Measurements from ENCODE around the gene ADAMTS10. TPM values are rescaled to one million over a fixed set of nuclear protein-coding genes. Genes with fewer than 3 reads are reported as not detected.
"Not testable (repeated sequence)": the region's sequence is repeated elsewhere in the genome, so short reads cannot be mapped to it uniquely, and the experiment has no call there.

Gene ADAMTS10
- total RNA-seq (2014; rRNA removed; shearing (Covaris generic); ENCODE audit: low replicate concordance), result 4.7 and 17.0 TPM in 2 replicates

DNA sequence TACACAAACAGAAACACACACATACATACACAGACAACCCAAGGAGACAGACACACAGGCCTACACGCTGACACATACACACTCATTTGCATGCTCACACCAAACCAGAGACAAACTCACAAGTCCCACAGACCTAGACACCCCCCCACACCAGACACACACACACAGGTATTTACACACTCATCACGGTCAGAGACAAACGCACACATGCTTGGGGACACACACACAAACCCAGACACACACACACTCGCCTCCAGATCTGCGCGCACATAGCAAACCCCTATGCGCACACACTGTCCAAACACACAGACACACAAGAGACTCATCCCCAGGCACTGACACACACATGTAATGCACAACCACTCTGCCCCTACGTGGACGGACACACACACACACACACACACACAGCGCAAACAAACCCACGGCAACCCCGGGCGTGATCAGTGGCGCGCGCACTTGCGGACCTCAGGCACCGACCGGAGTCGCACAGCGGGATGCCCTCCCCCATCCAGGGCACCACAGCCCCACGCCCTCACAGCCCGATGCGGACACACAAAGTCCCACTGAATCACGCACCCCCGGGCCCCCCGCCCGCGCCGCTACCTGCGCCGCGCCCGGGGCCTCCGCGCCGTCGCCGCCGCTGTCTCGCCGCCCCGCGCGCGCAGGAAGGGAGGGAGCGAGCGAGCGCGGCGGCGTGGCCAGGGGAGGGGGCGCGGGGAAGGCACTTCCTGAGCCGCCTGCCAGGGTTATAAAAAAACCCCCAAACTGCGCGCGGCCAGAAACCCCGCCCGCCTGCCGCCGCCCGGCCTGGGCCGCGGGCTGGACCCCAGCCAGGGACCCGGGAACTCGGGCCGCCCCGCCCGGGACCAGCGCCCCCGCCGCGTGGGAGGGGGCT lies at the start of gene ADAMTS10:
TSS of gene ADAMTS10 (minus strand) at position 675 of the 895 bp plus-strand sequence. CDS start 5,005 bp downstream, outside the sequence.
- H3K9me3 ChIP-seq, result no peaks in the 10 kb centered on the region
- DNase-seq, result peak; percentile 86
- H3K4me3 ChIP-seq, result peak within 1 kb of the TSS; percentile 65
- H3K27me3 ChIP-seq, result no peaks in the 10 kb centered on the region
- peaks cover 13% of the 10 kb centered on the region; the same call in 1 of the 2 replicates for H3K36me3 ChIP-seq

- no peak overlapping the region for H3K4me3 ChIP-seq
- no peaks in the 10 kb centered on the region for H3K9me3 ChIP-seq
- DNase-seq, result no peak
- H3K27me3 ChIP-seq, result peaks cover 29% of the 10 kb centered on the region
- H3K36me3 ChIP-seq, result no peaks in the 10 kb centered on the region
Measured at GRCh38 chr19:8659905-8660304, 49.4 kb upstream of the ADAMTS10 start.

DNA sequence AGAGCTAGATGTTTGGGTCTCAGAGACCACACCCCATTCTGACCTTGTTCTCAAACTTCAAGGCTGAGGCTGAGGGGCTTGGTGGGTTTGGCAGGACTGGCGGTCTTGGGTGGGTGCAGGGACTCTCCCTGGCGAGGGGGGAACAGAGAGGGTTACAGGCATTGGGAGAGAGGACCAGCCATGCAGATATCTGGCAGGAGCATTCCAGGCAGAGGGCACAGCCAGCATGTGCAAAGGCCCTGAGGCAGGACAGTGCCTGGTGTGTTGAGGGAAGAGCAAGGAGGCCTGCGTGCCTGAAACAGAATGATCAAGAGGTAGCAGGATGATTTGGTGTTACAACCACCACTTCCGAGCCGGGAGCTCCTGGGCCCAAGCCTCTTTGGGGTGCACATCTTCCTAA lies 47.4 kb upstream of the ADAMTS10 start:
- H3K36me3 ChIP-seq, result no peaks in the 10 kb centered on the region
- no peak for DNase-seq
- H3K27me3 ChIP-seq, result peaks cover 19% of the 10 kb centered on the region
- no peaks in the 10 kb centered on the region for H3K9me3 ChIP-seq
- no peak overlapping the region for H3K4me3 ChIP-seq

DNA sequence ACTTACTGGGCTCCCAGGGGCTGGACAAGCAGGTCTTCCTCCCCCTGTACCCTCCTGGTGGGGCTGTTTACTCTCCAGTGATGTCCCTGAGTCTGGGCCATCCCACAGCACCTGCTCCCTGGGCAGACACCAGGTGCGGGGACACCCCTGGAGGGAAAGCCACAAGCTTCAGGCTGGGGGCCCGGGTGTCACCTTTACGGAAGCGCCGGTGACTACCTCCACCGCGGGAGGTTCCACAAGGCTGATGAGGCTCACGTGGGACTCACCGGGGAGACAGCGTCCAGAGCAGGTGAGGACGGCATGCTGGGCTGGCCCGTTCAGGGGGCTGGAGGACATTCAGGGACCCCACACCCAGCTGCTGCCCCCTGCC lies 44.8 kb upstream of the ADAMTS10 start:
- H3K4me3 ChIP-seq, result no peak overlapping the region
- peaks cover 19% of the 10 kb centered on the region for H3K27me3 ChIP-seq
- H3K36me3 ChIP-seq, result no peaks in the 10 kb centered on the region
- H3K9me3 ChIP-seq, result no peaks in the 10 kb centered on the region
- DNase-seq, result no peak

DNA sequence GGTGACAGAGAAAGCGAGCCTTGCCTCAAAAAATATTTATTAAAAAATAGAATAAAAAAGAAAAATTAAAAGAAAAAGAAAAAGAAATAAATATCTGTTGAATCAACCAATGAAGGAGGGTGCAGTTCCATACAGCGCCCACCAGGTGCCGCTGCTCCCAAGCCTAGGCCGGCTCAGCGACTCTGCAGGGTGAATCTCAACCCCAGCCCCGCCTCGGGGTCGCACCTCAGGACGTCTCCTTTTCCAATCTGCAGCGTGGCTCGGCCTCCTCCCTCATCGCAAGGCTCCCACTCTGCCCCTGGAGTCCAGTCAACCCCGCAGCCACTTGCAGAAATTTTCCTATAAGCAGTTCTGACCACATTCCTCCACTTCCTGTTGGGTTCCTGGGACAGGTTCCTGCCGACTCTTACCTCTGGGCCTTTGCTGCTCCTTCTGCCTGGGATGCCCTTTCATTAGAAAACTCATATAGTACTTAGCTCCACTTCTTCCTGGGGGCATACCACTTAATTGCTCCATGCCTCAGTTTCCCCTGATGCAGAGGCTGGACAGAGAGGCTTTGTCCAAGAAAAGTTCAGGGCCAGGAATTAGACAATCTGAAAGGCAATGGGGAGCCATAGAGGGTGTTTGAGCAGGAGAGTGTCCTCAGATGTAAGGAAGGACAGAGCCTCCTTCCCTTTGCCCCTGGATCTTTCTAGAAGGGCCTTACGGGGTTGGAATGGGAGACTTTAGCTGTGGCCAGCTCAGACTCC lies 44.2 kb upstream of the ADAMTS10 start:
- Histone ChIP-seq H3K9me3 (no peaks in the 10 kb centered on the region), H3K4me3 (no peak overlapping the region), H3K36me3 (no peaks in the 10 kb centered on the region), H3K27me3 (peaks cover 19% of the 10 kb centered on the region)
- DNase-seq, result peak; percentile 58

DNA sequence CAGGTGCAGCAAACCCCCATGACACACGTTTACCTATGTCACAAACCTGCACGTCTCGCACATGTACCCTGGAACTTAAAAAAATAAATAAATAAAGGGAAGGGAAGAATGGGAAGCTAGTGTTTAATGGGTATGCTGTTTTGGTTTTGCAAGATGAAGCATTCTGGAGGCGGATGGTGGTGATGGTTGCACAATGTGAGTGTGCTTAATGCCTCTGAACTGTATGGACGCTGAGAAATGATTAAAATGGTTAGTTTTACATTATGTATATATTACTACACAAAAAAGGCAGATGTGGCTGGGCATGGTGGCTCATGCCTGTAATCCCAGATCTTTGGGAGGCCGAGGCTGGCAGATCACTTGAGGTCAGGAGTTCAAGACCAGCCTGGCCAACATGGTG lies 37.7 kb upstream of the ADAMTS10 start:
- Histone ChIP-seq H3K4me3 (no peak overlapping the region), H3K27me3 (peaks cover 2% of the 10 kb centered on the region; the same call in 1 of the 2 replicates), H3K36me3 (no peaks in the 10 kb centered on the region), H3K9me3 (no peaks in the 10 kb centered on the region)
- DNase-seq, result no peak

DNA sequence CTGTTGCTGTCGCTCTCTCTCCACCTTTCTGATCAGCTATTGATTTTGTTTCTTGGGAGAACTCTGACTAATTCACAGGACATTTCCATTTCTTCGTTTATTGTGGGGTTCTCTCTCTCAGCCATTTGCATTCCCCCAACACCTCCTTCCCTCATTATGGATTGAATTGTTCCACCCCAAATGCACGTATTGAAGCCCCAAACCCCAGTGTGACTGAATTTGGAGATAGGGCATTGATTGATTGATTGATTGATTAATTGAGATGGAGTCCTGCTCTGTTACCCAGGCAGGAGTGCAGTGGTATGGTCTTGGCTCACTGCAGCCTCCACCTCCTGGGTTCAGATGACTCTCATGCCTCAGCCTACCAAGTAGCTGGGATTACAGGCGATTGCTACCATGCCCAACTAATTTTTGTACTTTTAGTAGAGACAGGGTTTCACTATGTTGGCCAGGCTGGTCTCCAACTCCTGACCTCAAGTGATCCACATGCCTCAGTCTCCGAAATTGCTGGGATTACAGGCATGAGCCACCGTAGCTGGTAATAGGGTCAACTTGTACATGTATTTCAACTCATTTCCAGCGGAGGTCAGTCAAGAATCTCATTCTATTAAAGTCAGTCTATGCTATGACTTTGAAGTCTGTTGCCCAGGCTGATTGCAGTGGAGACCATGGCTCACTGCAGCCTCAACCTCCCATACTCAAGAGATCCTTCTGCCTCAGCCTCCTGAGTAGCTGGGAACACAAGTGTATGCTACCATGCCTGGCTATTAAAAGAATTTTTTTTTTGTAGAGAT lies 33.5 kb upstream of the ADAMTS10 start:
- no peaks in the 10 kb centered on the region for H3K36me3 ChIP-seq

GRCh38 chr19:8642561-8642960 lies 32.0 kb upstream of the ADAMTS10 start:
- no peak for DNase-seq
- no peaks in the 10 kb centered on the region for H3K36me3 ChIP-seq
- H3K9me3 ChIP-seq, result no peaks in the 10 kb centered on the region; the same call in 1 of the 2 replicates
- H3K27me3 ChIP-seq, result no peaks in the 10 kb centered on the region; the same call in 1 of the 2 replicates
- no peak overlapping the region for H3K4me3 ChIP-seq

More for the DNA sequence above, 33.5 kb upstream of the ADAMTS10 start:
- Histone ChIP-seq H3K27me3 (peaks cover under 1% of the 10 kb centered on the region; the same call in 1 of the 2 replicates), H3K9me3 (no peaks in the 10 kb centered on the region; the same call in 1 of the 2 replicates), H3K4me3 (no peak overlapping the region)
- no peak for DNase-seq

- no peaks in the 10 kb centered on the region for H3K36me3 ChIP-seq
- no peaks in the 10 kb centered on the region; the same call in 1 of the 2 replicates for H3K9me3 ChIP-seq
- H3K27me3 ChIP-seq, result no peaks in the 10 kb centered on the region
- DNase-seq, result peak; percentile 33
- H3K4me3 ChIP-seq, result no peak overlapping the region
Measured at GRCh38 chr19:8641908-8642547, 31.5 kb upstream of the ADAMTS10 start.

GRCh38 chr19:8641221-8641907 lies 30.8 kb upstream of the ADAMTS10 start:
- Histone ChIP-seq H3K4me3 (no peak overlapping the region), H3K9me3 (no peaks in the 10 kb centered on the region; the same call in 1 of the 2 replicates), H3K36me3 (no peaks in the 10 kb centered on the region), H3K27me3 (no peaks in the 10 kb centered on the region)
- no peak for DNase-seq

- Histone ChIP-seq H3K27me3 (no peaks in the 10 kb centered on the region), H3K9me3 (no peaks in the 10 kb centered on the region; the same call in 1 of the 2 replicates), H3K4me3 (no peak overlapping the region), H3K36me3 (no peaks in the 10 kb centered on the region)
- no peak for DNase-seq
Measured at GRCh38 chr19:8640402-8641004, 30.0 kb upstream of the ADAMTS10 start.

- peak; percentile 47 for DNase-seq
- no peaks in the 10 kb centered on the region for H3K27me3 ChIP-seq
- no peak overlapping the region for H3K4me3 ChIP-seq
- H3K9me3 ChIP-seq, result no peaks in the 10 kb centered on the region; the same call in 1 of the 2 replicates
- H3K36me3 ChIP-seq, result no peaks in the 10 kb centered on the region
Measured at GRCh38 chr19:8639821-8640401, 29.4 kb upstream of the ADAMTS10 start.

DNA sequence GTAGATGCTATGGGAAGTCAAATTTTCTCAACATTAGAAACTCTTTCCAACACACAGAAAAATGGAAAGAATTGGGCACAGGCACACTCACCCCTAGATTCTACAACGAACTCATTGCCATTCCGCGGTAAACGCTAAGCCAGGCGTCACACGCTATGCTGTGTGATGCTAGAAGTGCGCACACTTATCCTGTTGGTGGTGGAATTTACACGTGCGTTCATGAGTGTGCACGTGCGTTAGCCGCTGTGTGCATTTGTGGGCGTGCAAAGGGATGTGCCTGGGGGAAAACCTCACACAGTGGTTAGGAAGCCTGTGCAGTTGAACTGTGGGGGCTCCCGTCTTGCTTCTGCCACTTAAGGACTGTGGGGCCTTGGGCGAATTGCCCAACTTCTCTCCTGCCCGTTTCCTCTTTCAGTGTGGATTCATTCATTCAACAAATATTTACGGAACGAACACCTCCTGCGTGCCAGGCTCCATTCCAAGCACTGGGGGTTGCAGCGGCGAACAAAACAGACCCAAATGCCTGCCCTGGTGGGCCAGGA lies 27.6 kb upstream of the ADAMTS10 start:
- Histone ChIP-seq H3K27me3 (no peaks in the 10 kb centered on the region), H3K4me3 (no peak overlapping the region), H3K36me3 (no peaks in the 10 kb centered on the region), H3K9me3 (no peaks in the 10 kb centered on the region; the same call in 1 of the 2 replicates)
- peak; percentile 90 for DNase-seq

- not testable (repeated sequence) for H3K9me3 ChIP-seq, H3K27me3 ChIP-seq, H3K36me3 ChIP-seq, H3K4me3 ChIP-seq
- DNase-seq, result peak; percentile 62
Measured at GRCh38 chr19:8637070-8637469, 26.6 kb upstream of the ADAMTS10 start.

GRCh38 chr19:8635422-8635821 lies 24.9 kb upstream of the ADAMTS10 start:
- peak; percentile 82 for DNase-seq
- H3K9me3 ChIP-seq, result no peaks in the 10 kb centered on the region
- no peaks in the 10 kb centered on the region for H3K36me3 ChIP-seq
- H3K27me3 ChIP-seq, result no peaks in the 10 kb centered on the region
- H3K4me3 ChIP-seq, result no peak overlapping the region

All from MG63 (cell line).